Endothelial cell (in vitro differentiated cells): Measurements from ENCODE around the gene SEMA3B. TPM values are rescaled to one million over a fixed set of nuclear protein-coding genes. Genes with fewer than 3 reads are reported as not detected.

Source experiments
- DNase-seq: peaks from one replicate; pipeline ENCODE4 v3.0.0; 2021; ENCODE audit warnings: low spot score
- H3K27ac Mint-ChIP-seq: one replicate; pipeline ENCODE4 v1.8.0; 2021; ENCODE audit warnings: mixed read lengths, inconsistent platforms; ENCODE audit not compliant: unreplicated experiment
- H3K27me3 Mint-ChIP-seq: one replicate; pipeline ENCODE4 v1.8.0; 2021; ENCODE audit warnings: mild to moderate bottlenecking, moderate library complexity, mixed read lengths, inconsistent platforms; ENCODE audit not compliant: unreplicated experiment
- H3K36me3 Mint-ChIP-seq: one replicate; pipeline ENCODE4 v1.8.0; 2021; ENCODE audit warnings: mild to moderate bottlenecking, low read depth, mixed read lengths, inconsistent platforms; ENCODE audit not compliant: unreplicated experiment
- H3K4me1 Mint-ChIP-seq: one replicate; pipeline ENCODE4 v1.8.0; 2021; ENCODE audit warnings: mild to moderate bottlenecking, mixed read lengths, inconsistent platforms; ENCODE audit not compliant: unreplicated experiment
- H3K4me3 Mint-ChIP-seq: one replicate; pipeline ENCODE4 v1.8.0; 2021; ENCODE audit warnings: mild to moderate bottlenecking, mixed read lengths, inconsistent platforms; ENCODE audit not compliant: unreplicated experiment
- H3K9me3 Mint-ChIP-seq: one replicate; pipeline ENCODE4 v1.8.0; 2021; ENCODE audit warnings: mixed read lengths, inconsistent platforms; ENCODE audit not compliant: unreplicated experiment
- CTCF ChIP-seq: fragments of 200-600 bp; sonication (generic); IDR thresholded peaks from one replicate; pipeline ENCODE4 v1.5.0; 2021; ENCODE audit warnings: antibody characterized with exemption; ENCODE audit not compliant: unreplicated experiment
- total RNA-seq: library from RNA; stranded (reverse); fragmentation: NEBNext Ultra II Directional; extraction: Animal tissue kit (Norgen Biotek cat#: 25700); gene quantifications from one replicate; pipeline ENCODE4 v1.2.1, GENCODE V29; 2021; ENCODE audit not compliant: unreplicated experiment

SEMA3B gene
- total RNA-seq, 1 donor from 2014 or later, result 1.7 TPM

GRCh38 chr3:50258029-50258680, 10.8 kb upstream of the SEMA3B start:
- H3K27ac Mint-ChIP-seq, result peak overlapping the region; percentile 94
- peaks cover 19% of the 10 kb centered on the region for H3K36me3 Mint-ChIP-seq
- H3K27me3 Mint-ChIP-seq, result peaks cover 23% of the 10 kb centered on the region
- peaks cover 29% of the 10 kb centered on the region for H3K4me1 Mint-ChIP-seq
- TF ChIP-seq CTCF, result no peak
- H3K4me3 Mint-ChIP-seq, result no peak overlapping the region
- no peaks in the 10 kb centered on the region for H3K9me3 Mint-ChIP-seq
- DNase-seq, result no peak

- peaks cover 25% of the 10 kb centered on the region for H3K27me3 Mint-ChIP-seq
- H3K36me3 Mint-ChIP-seq, result peaks cover 11% of the 10 kb centered on the region
- DNase-seq, result no peak
- no peaks in the 10 kb centered on the region for H3K9me3 Mint-ChIP-seq
- H3K4me1 Mint-ChIP-seq, result peaks cover 21% of the 10 kb centered on the region
- TF ChIP-seq CTCF, result peak; percentile 27
- H3K27ac Mint-ChIP-seq, result peak overlapping the region; percentile 94
- no peak overlapping the region for H3K4me3 Mint-ChIP-seq
Measured at GRCh38 chr3:50258979-50259378, 10.0 kb upstream of the SEMA3B start.

DNA sequence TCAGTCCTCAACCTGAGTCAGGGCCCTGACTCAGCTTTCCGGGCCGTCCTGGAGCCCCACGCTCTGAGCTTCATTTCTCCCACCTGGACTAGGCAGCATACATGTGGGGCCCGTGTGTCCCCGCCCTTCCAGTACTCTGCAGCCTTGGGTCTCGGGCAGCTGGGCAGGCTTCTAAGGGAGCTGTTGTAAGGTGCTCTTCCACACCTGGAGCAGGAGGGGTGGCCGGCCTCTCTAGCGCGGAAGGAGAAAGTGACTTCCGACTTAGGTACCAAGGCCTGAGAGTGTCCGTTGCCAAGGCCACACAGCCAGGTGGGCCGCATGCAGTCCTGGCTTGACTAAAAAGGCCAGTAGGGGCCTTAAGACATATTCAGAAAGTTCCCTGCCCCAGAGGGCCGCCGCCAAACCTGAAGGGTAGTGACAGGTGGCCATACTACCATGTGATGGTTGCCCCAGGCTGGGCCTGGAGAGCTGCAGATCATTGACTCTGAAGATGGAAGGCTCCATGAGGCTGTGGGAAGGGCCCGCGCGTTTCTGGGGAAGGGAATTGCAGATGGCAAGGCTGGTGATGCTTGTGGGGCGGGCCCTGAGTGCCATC, 9.4 kb upstream of the SEMA3B start:
- Mint-ChIP-seq H3K4me1 (peaks cover 17% of the 10 kb centered on the region), H3K27me3 (peaks cover 28% of the 10 kb centered on the region), H3K9me3 (no peaks in the 10 kb centered on the region), H3K27ac (peak overlapping the region; percentile 94), H3K4me3 (peak overlapping the region; percentile 81), H3K36me3 (peaks cover 11% of the 10 kb centered on the region)
- DNase-seq, result no peak
- TF ChIP-seq CTCF, result no peak

GRCh38 chr3:50260027-50260941, 8.7 kb upstream of the SEMA3B start:
- DNase-seq, result peak; percentile 98

More at GRCh38 chr3:50260027-50260941, 8.7 kb upstream of the SEMA3B start:
- peaks cover 31% of the 10 kb centered on the region for H3K27me3 Mint-ChIP-seq
- H3K4me1 Mint-ChIP-seq, result peaks cover 13% of the 10 kb centered on the region
- peak; percentile 100 for TF ChIP-seq CTCF
- H3K4me3 Mint-ChIP-seq, result no peak overlapping the region
- peak overlapping the region; percentile 94 for H3K27ac Mint-ChIP-seq
- H3K36me3 Mint-ChIP-seq, result peaks cover 11% of the 10 kb centered on the region
- H3K9me3 Mint-ChIP-seq, result no peaks in the 10 kb centered on the region
